ES-I3 (cell line): ENCODE results near the gene PIK3R6.

Source experiments
- H3K36me3 ChIP-seq: 2 replicates; pipeline ENCODE4 v1.6.1; 2013; ENCODE audit warnings: mild to moderate bottlenecking, low read length, control low read depth, moderate library complexity; ENCODE audit not compliant: insufficient read depth
- H3K4me1 ChIP-seq: 2 replicates; pipeline ENCODE4 v1.6.1; 2013; ENCODE audit warnings: mild to moderate bottlenecking, control low read depth, low read length; ENCODE audit not compliant: insufficient read depth
- H3K9ac ChIP-seq: 2 replicates; pipeline ENCODE4 v1.6.1; 2013; ENCODE audit warnings: low read depth, mild to moderate bottlenecking, low read length, moderate library complexity
- H3K9me3 ChIP-seq: 2 replicates; pipeline ENCODE4 v1.6.1; 2013; ENCODE audit warnings: mild to moderate bottlenecking, low read length, moderate library complexity; ENCODE audit not compliant: control insufficient read depth, insufficient read depth

The PIK3R6 gene

DNA sequence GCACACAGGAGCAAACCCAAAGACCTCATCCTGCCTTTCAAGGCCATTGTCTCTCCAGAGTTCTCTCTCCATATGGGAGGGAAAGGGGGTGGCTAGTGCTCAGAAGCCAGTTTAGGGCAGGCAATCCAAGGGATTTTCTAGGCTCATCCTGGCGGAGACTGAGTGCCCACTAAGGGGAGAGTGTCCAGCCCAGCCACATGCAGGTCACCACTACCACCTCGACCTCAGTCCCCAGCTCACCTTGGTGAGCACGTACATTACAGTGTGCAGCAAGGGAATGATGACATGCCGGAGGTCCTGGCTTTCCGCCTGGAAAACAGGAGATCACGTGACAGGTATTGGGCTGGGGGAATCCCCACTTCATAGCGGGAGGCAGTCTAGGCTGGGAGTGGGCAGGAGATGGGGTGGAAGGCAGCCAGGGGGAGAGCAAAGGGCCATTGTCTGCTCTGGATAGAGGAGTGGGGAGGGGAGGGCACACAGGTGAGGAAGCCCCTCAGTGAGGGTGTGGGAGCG is 29.9 kb downstream of the PIK3R6 start:
- Histone ChIP-seq H3K36me3 (no peaks in the 10 kb centered on the region), H3K9ac (no peak overlapping the region; the same call in 1 of the 2 replicates), H3K4me1 (peaks cover 21% of the 10 kb centered on the region), H3K9me3 (peaks cover 3% of the 10 kb centered on the region; the same call in 1 of the 2 replicates)

GRCh38 chr17:8836821-8837562 is 30.5 kb downstream of the PIK3R6 start:
- peaks cover 21% of the 10 kb centered on the region for H3K4me1 ChIP-seq
- no peak overlapping the region for H3K9ac ChIP-seq
- H3K36me3 ChIP-seq: no peaks in the 10 kb centered on the region
- peaks cover 3% of the 10 kb centered on the region; the same call in 1 of the 2 replicates for H3K9me3 ChIP-seq

- H3K9ac ChIP-seq: no peak overlapping the region
- no peaks in the 10 kb centered on the region for H3K36me3 ChIP-seq
- H3K9me3 ChIP-seq: no peaks in the 10 kb centered on the region
- peaks cover 24% of the 10 kb centered on the region for H3K4me1 ChIP-seq
These were observed 31.7 kb downstream of the PIK3R6 start for GRCh38 chr17:8835631-8836364.

DNA sequence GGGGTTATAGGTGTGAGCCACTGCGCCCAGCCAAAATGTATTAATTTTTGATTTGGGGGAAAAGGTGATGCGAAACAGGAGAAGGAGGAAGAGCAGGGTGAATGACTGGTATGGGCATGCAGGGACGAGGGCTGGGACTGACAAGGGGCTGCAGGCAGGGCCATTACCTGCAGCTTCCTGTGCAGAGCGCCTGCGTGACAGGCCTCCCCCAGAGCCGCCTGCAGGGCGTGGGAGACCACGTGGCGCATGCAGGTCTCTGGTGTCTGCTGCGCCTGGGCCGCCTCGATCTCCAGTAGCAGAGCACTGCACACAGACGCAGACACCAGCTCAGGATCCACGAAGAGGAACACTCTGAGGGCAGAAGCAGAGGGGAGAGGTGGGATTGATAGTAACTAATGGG is 32.4 kb downstream of the PIK3R6 start:
- Histone ChIP-seq H3K9ac (no peak overlapping the region), H3K4me1 (peaks cover 24% of the 10 kb centered on the region), H3K36me3 (no peaks in the 10 kb centered on the region), H3K9me3 (no peaks in the 10 kb centered on the region)

DNA sequence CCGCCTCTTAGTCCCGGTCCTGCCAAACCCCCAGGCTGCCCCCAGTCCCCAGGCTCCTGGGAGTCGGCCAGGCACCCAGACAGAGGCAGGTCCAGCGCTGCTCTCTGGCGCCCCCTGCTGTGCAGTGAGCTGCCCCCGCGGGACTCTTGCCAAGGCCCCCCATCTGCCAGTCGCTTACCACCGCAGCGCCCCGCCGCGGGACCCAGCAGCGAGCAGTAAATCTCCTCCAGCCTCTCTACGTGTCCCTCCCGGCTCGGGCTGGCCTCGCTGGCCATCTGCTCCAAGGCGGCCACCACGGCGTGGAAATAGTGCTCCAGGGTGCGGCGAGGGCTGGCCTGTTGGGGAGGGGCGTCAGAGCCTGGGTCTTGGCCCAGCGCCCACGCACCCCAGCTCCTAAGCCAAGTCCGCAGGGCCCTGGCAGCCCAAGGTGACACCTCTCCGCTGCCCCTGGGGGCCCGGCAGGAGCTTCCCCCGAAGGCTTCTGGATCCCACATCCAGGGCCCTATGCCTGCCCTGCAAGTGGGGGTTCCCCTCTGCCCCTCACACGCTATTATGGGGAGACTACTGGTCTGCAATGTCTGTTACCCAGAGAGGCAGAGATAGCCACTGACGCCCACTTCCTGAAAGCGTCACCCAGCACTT is 34.6 kb downstream of the PIK3R6 start:
- Histone ChIP-seq H3K36me3 (no peaks in the 10 kb centered on the region), H3K9me3 (no peaks in the 10 kb centered on the region), H3K4me1 (peaks cover 16% of the 10 kb centered on the region; the same call in 1 of the 2 replicates), H3K9ac (peak overlapping the region; percentile 23; the same call in 1 of the 2 replicates)

DNA sequence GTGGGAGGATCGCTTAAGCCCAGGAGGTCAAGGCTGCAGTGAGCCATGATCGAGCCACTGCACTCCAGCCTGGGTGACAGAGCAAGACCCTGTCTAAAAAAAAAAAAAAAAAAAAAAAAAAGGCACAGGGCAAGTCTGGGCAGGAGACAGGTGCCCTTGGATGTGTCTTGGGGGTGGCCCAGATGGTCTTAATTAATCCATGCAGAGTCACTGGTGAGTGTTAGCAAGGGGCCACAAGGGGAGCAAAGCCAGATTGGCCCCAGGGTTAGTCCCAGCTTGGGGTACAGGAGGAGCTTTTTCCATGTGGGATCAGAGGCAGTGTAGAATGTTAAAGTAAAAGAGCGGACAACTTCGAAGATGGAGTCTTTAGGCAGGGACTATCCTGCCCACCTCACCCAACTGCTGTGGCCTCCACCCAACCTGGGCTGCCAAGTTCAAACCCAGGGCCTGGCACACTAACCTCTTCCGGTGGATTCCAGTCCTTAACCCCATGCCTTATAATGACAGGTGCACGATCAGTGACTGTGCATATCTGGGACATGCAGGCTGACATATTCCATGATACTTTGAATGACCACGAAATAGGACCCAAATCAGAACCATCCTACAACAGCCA is 36.1 kb downstream of the PIK3R6 start:
- Histone ChIP-seq H3K9ac (no peak overlapping the region), H3K4me1 (peaks cover 7% of the 10 kb centered on the region; the same call in 1 of the 2 replicates), H3K9me3 (no peaks in the 10 kb centered on the region), H3K36me3 (no peaks in the 10 kb centered on the region)

DNA sequence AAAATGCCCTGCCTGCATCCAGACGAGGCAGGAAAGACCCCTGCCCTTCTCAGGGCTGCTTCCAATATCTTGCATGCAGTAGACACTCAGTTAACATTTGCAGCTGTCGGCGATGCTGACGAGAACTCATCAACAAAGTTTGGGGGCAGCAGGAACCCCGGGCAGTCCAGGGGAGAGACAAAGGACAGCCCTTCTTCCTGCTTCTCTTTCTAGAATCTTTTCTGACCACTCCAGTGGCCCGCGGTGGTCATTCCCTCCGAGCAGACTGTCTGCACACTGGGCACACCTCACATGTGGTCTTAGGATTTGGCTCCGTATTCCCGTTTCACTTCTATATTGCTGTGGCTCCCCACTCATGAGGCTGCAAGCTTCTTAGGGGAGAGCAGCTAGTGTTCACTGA is 37.3 kb downstream of the PIK3R6 start:
- Histone ChIP-seq H3K4me1 (peaks cover 7% of the 10 kb centered on the region; the same call in 1 of the 2 replicates), H3K9me3 (no peaks in the 10 kb centered on the region), H3K36me3 (no peaks in the 10 kb centered on the region), H3K9ac (no peak overlapping the region)

DNA sequence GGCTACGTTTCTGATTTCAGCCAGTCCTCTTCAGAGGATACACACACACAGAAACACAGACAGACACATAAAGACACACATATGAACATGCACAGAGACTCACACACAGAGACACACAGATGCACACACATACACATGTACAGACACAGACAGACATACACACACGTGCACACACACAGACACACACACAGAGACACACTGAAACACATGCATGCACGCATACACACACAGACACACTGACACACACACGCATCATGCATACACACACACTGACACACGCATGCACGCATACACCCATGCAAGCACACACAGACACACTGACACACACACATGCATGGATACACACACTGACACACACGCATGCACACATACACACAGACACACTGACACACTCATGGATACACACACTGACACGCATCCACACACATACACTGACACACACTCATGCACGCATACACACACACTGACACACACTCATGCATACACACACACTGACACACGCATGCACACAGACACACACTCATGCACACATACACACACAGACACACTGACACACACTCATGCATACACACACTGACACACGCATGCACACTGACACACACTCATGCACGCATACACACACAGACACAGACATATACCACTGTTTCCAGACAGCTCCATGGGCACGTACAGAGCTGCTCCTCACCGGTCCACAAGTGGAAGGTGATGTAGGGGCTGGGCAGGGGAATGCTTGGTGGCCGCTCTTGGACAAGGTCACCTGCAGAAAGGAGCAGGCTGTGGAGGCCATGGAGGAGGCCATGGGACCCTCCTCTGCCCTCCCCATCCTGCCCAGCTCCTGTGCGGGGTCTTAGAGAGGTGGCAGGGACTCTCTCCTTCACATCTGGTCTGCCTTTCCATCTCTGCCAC is 38.2 kb downstream of the PIK3R6 start:
- Histone ChIP-seq H3K9me3 (peaks cover 4% of the 10 kb centered on the region; the same call in 1 of the 2 replicates), H3K36me3 (no peaks in the 10 kb centered on the region), H3K4me1 (peaks cover 7% of the 10 kb centered on the region; the same call in 1 of the 2 replicates), H3K9ac (no peak overlapping the region)

DNA sequence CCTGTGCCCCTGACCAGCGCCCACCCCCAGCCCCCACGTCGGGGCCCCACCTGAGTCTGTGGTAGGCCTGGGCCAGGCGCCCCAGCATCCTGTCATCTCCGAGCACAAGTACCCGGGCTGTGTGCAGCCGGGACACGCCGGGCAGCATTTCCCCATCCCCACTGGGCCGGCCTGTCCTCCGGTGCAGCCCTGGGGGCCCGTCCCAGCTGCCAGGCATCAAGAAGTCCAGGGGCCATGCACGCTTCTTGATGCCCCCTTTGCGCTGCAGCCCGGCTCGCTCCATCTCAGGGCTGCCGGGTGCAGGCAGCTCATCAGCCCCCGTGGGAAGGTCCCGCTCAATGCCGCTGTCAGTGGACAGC is 39.0 kb downstream of the PIK3R6 start:
- Histone ChIP-seq H3K9ac (no peak overlapping the region), H3K9me3 (peaks cover 5% of the 10 kb centered on the region; the same call in 1 of the 2 replicates), H3K4me1 (peaks cover 7% of the 10 kb centered on the region; the same call in 1 of the 2 replicates), H3K36me3 (no peaks in the 10 kb centered on the region)

- Histone ChIP-seq H3K4me1 (peaks cover 3% of the 10 kb centered on the region; the same call in 1 of the 2 replicates), H3K36me3 (no peaks in the 10 kb centered on the region), H3K9me3 (peaks cover 5% of the 10 kb centered on the region; the same call in 1 of the 2 replicates), H3K9ac (no peak overlapping the region)
These were observed 40.6 kb downstream of the PIK3R6 start for GRCh38 chr17:8826808-8827435.

- H3K9ac ChIP-seq: no peak overlapping the region
- H3K36me3 ChIP-seq: no peaks in the 10 kb centered on the region
- peaks cover 5% of the 10 kb centered on the region; the same call in 1 of the 2 replicates for H3K9me3 ChIP-seq
- H3K4me1 ChIP-seq: no peaks in the 10 kb centered on the region; the same call in 1 of the 2 replicates
These were observed 41.7 kb downstream of the PIK3R6 start for GRCh38 chr17:8825802-8826201.

- Histone ChIP-seq H3K4me1 (no peaks in the 10 kb centered on the region), H3K36me3 (no peaks in the 10 kb centered on the region), H3K9ac (no peak overlapping the region), H3K9me3 (peaks cover 5% of the 10 kb centered on the region; the same call in 1 of the 2 replicates)
These were observed 44.2 kb downstream of the PIK3R6 start for GRCh38 chr17:8823279-8823678.
